Coronary artery (tissue), 2 donors: ENCODE measurements around the gene TMEM151A.

Experiments used
- DNase-seq: peaks from one replicate; pipeline ENCODE4 v3.0.0-alpha.2; 2017; ENCODE audit warnings: low spot score
- H3K27ac ChIP-seq, 2 donors: fragments of 200-600 bp; sonication (generic); one replicate each; pipeline ENCODE4 v1.5.1; 2016 to 2019
- H3K4me3 ChIP-seq: fragments of 200-600 bp; sonication (generic); 2 replicates; pipeline ENCODE4 v1.5.1; 2016; ENCODE audit warnings: mild to moderate bottlenecking, moderate library complexity
- TF ChIP-seq, protein P1 (sequence below): fragments of 200-600 bp; sonication (generic); IDR thresholded peaks from one replicate; pipeline ENCODE4 v1.5.1; 2019; ENCODE audit warnings: antibody characterized with exemption

TMEM151A gene

DNA sequence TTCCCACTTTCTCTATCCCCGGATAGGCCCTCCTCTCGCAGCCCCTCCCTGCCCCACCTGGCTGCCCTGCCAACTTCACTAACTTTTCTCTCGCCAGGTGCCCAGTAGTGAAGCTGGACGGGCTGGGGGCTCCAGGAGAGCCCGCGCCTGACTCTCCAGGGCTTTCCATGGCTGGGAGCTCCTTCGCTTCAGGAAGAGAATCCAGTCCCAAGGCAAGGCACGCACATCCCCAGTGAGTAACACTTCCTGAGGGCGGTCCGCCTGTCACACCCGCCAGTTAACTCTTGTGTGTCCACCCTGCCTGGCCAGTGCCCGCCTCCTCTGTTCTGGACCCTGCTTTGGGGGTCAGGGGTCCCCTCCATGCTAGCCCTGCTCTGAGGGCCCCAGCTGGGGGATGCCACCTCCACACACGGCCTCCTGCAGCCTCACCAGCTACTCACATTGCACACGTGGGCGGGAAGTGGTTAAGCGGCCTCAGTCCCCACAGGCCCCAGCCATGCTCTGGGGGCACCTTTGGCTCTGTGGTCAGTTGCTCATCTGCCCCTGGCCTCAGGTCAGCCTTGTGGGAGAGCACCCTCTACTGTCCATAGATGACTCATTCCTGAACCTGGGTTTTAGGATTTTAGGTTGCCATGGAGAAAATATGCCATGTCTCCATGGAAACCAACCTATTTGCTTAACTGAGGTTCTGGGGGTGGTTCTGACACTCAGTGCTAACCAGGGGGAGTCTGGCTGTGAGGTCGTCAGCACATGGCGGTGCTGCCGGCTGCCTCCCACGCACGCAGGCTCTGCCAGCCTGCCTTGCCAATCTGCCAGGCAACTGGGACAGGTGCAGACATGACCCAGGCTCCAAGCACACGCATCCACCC lies 44.8 kb downstream of the TMEM151A start, which contains the start of gene RIN1:
Gene RIN1 (minus strand): TSS at position 201 of the 869 bp plus-strand sequence. CDS start 32 bp downstream, at position 169.
- peak; percentile 85 for DNase-seq
- Histone ChIP-seq H3K4me3 (peak within 1 kb of the TSS; percentile 87), H3K27ac (peak within 1 kb of the TSS; percentile 48 to 79)
- TF ChIP-seq, protein P1, sequence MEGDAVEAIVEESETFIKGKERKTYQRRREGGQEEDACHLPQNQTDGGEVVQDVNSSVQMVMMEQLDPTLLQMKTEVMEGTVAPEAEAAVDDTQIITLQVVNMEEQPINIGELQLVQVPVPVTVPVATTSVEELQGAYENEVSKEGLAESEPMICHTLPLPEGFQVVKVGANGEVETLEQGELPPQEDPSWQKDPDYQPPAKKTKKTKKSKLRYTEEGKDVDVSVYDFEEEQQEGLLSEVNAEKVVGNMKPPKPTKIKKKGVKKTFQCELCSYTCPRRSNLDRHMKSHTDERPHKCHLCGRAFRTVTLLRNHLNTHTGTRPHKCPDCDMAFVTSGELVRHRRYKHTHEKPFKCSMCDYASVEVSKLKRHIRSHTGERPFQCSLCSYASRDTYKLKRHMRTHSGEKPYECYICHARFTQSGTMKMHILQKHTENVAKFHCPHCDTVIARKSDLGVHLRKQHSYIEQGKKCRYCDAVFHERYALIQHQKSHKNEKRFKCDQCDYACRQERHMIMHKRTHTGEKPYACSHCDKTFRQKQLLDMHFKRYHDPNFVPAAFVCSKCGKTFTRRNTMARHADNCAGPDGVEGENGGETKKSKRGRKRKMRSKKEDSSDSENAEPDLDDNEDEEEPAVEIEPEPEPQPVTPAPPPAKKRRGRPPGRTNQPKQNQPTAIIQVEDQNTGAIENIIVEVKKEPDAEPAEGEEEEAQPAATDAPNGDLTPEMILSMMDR: no peak

DNA sequence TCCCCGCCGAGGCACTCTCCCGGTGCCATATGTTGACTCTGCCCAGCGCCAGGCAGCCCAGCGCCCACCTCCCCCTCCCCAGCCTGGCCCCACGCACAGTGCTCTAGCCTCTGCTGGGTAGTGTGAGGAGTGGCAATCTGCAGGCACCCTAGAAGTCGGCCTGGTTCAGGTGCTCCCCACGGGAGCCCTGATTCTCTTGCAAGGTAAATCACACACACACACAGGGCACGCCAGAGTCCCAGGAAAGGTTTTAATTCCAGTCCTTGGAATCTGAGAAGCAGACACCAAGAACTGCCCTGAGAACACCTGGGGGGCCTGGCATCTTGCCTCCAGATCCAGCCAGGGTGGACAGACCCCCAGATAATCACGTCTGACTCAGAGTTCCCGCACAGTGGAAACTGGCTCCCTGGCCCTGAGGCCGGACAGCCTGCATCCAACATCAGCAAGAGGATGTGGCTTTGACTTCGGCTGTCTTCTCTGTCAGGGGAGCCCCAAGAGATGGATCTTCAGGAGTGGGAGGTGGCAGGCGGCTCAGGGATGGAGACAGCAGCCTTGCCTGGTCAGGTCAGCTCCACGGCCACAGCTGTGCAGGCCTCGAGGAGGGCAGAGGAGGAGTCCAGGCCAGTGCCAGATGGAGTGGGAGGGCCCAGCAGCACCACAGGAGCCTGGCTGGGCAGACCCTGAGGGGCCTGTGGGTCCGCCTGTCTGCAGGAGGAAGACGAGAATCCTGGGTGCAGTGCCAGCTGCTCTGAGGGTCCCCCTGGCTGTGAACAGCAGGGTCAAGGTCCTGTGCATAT lies 45.6 kb downstream of the TMEM151A start:
- peak overlapping the region in 1 of 2 donors; percentile 79 for H3K27ac ChIP-seq
- DNase-seq: peak; percentile 69

DNA sequence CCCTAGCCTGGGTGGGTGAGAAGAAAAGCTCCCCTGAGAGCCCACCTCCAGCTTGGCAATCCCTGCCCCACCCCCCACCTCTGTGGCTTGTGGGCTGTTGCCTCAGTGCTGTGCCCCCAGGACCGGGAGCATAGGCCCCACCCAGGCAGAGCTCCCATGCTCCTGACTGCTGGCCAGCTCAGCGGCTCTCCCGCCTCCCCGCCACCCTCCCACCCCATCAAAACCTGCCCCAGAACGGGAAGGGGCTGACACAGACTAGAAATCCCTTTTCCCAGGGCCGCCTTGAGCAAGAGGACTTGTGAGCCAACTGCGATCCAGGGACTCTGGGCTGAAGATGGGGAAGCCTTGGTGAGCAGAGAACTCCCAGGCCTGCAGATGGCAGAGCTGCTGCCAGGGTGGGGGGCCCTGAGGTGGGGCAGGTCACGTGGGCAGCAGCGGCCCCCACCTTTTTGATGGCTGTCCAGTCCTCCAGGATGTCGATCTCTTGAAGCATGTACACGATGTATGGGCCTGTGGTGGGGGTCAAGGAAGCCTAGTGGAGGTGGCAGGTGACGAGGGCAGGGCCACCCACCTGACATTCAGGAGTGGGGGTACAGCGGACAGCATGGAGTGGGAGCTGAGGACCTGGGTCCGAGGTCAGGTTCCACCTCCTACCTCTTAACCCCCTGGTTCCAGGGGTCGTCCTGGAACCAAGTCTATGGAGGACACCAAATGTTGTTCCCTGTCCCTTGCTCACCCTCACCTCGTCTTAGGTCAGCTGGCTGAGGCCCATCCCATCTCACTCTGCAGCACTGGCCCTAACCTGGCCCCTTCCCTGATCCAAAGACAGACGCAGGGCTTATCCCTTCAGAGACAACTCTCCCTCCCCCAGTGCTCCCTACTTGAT lies 46.8 kb downstream of the TMEM151A start:
- Histone ChIP-seq H3K4me3 (no peak overlapping the region), H3K27ac (no peak overlapping the region)
- TF ChIP-seq, protein P1: no peak
- no peak for DNase-seq

More for the DNA sequence above, 45.6 kb downstream of the TMEM151A start:
- H3K4me3 ChIP-seq: no peak overlapping the region
- TF ChIP-seq, protein P1: no peak

DNA sequence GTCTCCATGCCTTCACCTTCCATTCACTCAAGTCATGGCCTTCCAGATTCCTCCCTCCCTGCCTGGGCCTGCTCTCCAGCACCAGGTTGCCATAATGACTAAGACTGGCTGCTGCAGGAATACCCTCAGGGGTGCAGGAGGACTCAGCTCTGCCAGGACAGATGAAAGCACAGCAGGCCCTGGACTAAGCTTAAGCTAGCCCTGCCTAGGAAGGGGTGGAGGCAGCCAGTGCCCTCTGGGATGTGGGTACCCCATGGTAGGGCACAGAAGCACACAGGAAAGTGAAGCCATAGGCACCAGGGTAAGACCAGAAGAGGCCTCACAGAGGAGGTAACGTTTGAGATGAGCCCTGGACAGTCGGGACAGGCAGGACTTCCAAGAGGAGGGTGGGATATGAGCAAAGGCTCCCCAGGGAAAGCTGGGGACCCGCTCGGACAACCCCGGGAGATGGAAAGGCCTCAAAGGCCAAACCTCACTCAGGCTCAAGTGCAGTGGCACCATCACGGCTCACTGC lies 47.5 kb downstream of the TMEM151A start:
- Histone ChIP-seq H3K27ac (no peak overlapping the region), H3K4me3 (no peak overlapping the region)
- TF ChIP-seq, protein P1: no peak
- no peak for DNase-seq

DNA sequence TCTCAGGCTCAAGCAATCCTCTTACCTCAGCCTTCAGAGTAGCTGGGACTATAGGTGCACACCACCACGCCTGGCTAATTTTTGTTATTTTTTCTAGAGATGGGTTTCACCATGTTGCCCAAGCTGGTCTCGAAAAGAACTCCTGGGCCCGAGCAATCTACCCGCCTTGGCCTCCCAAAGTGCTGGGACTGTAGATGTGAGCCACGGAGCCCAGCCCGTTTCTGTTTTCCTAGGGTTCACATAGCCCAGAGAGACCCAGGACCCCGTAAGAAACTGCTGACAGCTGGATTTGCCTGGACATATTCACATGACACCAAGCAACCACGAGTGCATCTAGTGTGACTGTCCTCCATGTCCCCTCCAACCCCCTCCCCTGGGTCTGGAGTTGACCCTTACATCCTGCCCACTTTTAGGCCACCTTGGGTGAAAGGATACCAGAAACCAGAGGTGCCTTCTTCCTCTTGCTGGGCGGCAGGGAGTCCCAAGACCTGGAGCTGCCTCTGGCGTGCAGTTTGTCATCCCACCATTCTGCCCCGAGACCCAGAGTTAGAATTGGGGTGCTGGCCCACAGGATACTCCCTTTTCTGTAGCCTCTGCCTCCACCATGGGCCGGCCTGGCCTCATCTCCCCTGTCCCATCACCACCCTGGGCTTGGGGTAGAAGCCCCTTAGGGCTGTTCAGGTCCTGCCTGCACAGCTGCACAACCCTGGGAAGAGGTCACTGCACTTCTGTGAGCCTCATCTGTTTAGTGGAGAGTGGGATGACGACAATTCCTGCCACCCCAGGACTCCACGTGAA lies 48.2 kb downstream of the TMEM151A start:
- DNase-seq: no peak

More for the DNA sequence above, 48.2 kb downstream of the TMEM151A start:
- Histone ChIP-seq H3K27ac (no peak overlapping the region), H3K4me3 (no peak overlapping the region)
- TF ChIP-seq, protein P1: no peak
